D721Med (cell line): ENCODE measurements around the gene KIFC3.

Experiments
- DNase-seq: peaks from one replicate; pipeline ENCODE4 v3.0.0; 2011; ENCODE audit warnings: low spot score; ENCODE audit not compliant: insufficient read length
- FAIRE-seq: peaks from 2 replicates; lab custom pipeline; 2011; peaks lifted over from hg19 to GRCh38; lab: Jason Lieb, UNC
- TF ChIP-seq, protein P1 (sequence below): IDR thresholded peaks from 2 replicates; pipeline ENCODE4 v1.5.1; 2012; ENCODE audit warnings: mild to moderate bottlenecking, control low read depth; ENCODE audit not compliant: insufficient read depth; ENCODE audit errors: missing control alignments

The KIFC3 gene

DNA sequence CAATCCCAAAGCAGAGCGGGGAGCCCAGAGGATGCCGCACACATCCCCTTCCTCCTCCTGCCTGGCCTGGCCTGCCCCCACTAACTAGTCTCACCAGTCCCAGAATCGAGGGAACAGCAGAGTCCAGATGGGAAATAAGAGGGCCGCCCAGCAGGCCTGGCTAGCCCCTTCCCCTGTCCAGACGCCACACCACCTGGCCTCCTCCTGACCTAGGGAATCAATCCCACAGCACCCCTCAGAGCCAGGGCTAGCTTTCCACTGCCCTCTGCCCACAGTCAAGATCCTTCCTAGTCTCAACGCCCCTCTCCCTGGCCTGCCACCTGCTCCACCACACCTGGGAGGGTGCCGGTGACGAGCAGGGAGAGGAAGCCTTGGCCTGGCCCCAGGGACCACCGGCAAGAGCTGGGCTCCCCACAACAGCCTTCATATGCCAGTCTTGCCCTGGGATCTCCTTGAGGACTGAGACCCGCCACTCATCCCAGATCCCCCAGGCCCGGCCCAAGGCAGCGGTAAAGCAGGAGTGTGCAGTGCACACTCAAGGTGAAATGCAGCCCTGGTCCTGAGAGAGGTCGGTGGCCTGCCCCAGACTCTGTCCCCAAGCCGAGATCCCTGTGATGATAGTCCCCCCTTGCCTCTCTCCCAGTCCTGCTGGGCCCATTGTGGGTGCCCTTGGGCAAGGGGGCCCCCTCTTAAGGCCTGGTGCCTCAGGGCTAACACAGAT is 38.8 kb downstream of the KIFC3 start:
- TF ChIP-seq, protein P1, sequence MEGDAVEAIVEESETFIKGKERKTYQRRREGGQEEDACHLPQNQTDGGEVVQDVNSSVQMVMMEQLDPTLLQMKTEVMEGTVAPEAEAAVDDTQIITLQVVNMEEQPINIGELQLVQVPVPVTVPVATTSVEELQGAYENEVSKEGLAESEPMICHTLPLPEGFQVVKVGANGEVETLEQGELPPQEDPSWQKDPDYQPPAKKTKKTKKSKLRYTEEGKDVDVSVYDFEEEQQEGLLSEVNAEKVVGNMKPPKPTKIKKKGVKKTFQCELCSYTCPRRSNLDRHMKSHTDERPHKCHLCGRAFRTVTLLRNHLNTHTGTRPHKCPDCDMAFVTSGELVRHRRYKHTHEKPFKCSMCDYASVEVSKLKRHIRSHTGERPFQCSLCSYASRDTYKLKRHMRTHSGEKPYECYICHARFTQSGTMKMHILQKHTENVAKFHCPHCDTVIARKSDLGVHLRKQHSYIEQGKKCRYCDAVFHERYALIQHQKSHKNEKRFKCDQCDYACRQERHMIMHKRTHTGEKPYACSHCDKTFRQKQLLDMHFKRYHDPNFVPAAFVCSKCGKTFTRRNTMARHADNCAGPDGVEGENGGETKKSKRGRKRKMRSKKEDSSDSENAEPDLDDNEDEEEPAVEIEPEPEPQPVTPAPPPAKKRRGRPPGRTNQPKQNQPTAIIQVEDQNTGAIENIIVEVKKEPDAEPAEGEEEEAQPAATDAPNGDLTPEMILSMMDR, result no peak
- FAIRE-seq (no peak), DNase-seq (no peak)

DNA sequence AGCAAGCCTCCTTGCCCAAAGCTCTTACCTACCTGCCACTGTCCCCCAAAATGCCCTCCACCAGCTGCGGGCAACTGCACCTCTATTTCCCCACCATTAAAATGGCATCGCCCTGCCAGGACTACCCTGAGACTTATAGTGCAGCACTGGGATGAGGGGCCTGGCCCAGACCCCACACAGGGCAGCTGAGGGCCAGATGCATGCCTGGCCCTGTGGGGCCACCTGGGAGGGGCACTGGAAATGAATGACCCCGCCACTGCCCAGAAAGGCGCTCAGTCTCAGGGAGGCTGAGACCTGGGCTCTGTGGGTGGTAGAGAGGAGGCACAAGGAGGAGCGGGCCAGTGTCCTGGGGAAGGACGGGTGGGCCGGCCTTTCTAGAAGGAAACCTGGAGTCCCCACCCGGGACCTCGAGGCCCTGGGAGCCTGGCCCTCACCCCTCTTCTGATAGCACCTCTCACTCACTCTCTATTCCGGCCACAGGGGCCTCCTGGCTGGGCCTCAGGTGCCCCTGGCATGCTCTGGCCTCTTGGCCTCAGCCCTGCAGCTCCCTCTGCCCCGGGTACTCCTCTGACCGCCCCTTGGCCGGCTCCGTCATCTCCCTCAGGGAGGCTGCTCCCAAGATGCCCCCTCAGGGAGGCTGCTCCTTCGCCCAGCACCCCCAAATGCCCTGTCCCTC is 39.8 kb downstream of the KIFC3 start:
- DNase-seq (no peak), FAIRE-seq (no peak)
- TF ChIP-seq, protein P1, result no peak

DNA sequence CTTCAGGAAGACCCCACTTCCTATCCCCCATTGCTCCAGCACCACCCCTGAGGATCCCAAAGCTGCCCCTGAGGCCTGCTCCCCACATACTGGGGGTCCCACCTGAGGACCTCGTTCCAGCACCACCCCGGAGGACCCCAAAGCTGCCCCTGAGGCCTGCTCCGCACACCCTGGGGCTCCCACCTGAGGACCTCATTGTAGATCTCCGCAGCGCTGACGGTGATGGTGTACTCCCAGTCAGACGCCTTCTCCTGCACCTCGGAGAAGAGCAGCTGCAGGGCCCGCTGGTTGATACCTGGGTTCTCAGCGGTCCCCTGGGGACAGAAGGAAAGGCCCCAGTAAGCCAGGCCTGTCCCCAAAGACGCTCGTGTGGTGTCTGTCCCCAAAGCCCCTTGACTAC is 40.3 kb downstream of the KIFC3 start:
- TF ChIP-seq, protein P1, result no peak
- DNase-seq (no peak), FAIRE-seq (no peak)

DNA sequence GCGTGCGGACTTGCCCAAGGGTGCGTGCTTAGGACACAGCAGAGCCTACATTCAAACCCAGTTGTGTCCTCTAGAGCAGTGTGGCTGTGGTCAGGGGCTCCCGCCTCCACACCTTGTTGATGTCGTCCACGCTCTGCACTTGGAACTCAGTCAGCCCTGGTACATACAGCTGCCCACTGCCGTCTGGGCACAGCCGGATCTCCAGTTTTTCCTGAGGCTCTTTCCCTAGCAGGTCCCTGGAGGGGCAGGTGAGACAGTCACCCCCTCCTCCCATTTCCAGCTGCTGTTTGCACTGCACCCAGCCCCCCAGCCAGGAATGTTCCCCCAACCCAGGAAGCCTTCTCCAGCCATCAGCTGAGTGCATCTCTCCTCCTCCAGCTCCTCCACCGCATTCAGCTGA is 41.0 kb downstream of the KIFC3 start:
- TF ChIP-seq, protein P1, result no peak
- DNase-seq, result no peak
- no peak for FAIRE-seq

DNA sequence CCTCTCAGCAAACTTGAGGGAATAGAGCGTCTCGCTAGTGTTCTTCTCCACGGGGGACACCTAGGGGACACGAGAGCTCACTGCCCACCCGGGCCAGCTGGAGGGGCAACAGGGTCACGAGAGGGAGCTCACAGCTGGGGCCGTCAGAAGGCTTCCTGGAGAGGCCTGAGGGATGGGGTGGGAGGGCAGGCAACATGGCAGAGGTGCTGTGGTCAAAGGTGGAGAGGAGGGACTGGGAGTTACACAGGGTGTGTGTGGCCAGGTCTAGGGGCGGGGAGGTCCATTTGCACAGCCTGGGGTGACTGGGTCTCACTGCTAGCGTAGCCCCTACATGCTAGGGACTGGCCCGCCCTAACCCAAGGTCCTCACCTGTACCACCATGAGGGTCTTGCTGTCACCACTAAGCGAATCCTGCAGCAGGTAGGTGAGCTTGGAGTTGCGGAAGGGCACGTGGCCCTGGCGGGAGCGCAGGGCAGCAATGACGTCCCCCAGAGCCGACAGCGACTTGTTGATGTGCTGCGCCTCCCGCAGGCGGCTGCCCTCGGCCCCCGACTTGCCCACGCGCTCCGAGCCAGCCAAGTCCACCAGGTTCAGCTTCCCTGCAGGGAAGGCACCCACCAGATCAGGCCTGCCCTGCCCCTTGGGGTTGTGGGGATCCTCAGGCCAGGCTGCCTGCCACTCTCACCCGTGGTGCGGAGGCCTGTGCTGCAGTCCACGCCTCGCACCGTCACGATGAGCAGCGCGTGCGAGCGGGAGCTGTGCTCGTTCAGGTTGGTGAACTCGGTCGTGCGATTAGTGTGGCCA is 41.7 kb downstream of the KIFC3 start:
- DNase-seq (no peak), FAIRE-seq (no peak)
- TF ChIP-seq, protein P1, result no peak

DNA sequence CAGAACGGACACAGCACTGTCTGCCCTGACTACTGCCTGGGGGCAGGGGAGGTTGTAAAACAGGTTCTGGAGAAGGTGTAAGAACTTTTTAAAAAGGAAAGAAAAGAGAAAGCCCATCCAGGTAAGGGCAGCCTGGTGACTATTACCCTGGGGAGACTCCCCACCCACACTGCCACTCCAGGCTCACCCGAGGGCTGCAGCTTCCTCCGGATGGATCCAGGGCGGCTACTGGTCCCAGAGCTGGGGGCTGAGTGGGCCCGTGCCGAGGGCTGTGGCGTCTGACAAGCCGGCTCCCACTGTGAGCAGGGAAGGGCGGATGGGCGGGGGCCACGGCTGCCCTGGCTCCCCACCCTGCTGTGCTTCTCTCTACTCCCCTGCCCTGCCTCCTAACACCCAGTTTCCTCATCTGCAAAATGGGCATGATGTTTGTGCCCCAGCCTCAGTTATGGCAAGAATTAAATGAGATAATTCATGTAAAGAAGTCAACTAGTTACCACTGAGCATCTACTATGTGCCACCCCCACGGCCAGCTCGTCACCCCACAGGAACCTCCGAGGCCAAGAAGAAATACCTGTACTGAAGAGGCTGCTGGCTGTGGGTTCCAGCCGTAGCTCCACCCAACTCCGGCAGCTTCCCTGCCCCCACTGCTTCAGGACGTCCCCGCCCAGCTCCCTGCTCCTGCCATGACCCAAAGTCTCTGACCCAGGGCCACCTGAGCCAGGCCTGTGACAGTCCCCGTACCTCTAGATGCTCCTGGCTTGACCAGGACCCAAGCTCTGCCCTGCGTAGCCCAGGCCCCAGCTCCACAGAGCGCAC is 42.5 kb downstream of the KIFC3 start:
- DNase-seq (no peak), FAIRE-seq (no peak)
- TF ChIP-seq, protein P1, result no peak
